Measurements from ENCODE around the gene HNRNPL. TPM values are rescaled to one million over a fixed set of nuclear protein-coding genes. Genes with fewer than 3 reads are reported as not detected.
"Not testable (repeated sequence)": the region's sequence is repeated elsewhere in the genome, so short reads cannot be mapped to it uniquely, and the experiment has no call there.

The HNRNPL gene
- total RNA-seq, 1 experiment from 2014 or later: 710 TPM

GRCh38 chr19:38861368-38861767 lies 11.6 kb upstream of the HNRNPL start:
- Histone ChIP-seq H3K9me3 (ENCODE audit: control insufficient read depth, low read depth, low read length) (no peaks in the 10 kb centered on the region), H4K91ac (ENCODE audit: insufficient read length, low read depth, low read length) (no peak overlapping the region), H3K27ac (ENCODE audit: insufficient read length, low read depth, low read length) (no peak overlapping the region), H4K20me1 (ENCODE audit: control insufficient read depth, insufficient read depth, insufficient read length) (no peaks in the 10 kb centered on the region), H3K79me2 (ENCODE audit: insufficient read depth, low read length) (no peaks in the 10 kb centered on the region), H4K5ac (ENCODE audit: insufficient read length, low read depth, low read length) (no peak overlapping the region), H2BK20ac (ENCODE audit: low read depth, low read length, poor library complexity, severe bottlenecking) (no peak overlapping the region), H4K8ac (replicated peaks; ENCODE audit: insufficient read length, low read depth, low read length) (no peak overlapping the region), H2BK120ac (ENCODE audit: low read depth, low read length, poor library complexity, severe bottlenecking) (no peak overlapping the region), H3K18ac (ENCODE audit: insufficient read length, low read depth, low read length) (no peak overlapping the region), H2BK5ac (ENCODE audit: insufficient read length, low read length) (no peak overlapping the region), H3K23me2 (ENCODE audit: insufficient read length, low read depth, low read length, poor library complexity, severe bottlenecking) (no peaks in the 10 kb centered on the region), H3K79me1 (ENCODE audit: insufficient read depth, low read depth, low read length, poor library complexity, severe bottlenecking) (no peaks in the 10 kb centered on the region), H2BK15ac (ENCODE audit: low read depth, low read length) (no peak overlapping the region), H3K4ac (ENCODE audit: low read depth, low read length) (no peak overlapping the region), H3K27me3 (ENCODE audit: insufficient read depth, low read length) (no peaks in the 10 kb centered on the region), H3K56ac (ENCODE audit: insufficient read length, low read depth, low read length) (no peak overlapping the region), H3T11ph (ENCODE audit: low read length) (no peak overlapping the region), H3K14ac (ENCODE audit: insufficient read depth, low read length) (no peak overlapping the region), H3K4me2 (ENCODE audit: insufficient read depth, insufficient read length, low read length) (no peak overlapping the region), H3K4me1 (ENCODE audit: insufficient read depth, low read length) (no peaks in the 10 kb centered on the region; the same call in 1 of the 2 replicates), H3K9ac (ENCODE audit: extremely low read depth, insufficient read length, low read length) (no peak overlapping the region), H2AFZ (ENCODE audit: low read length) (no peak overlapping the region), H2AK5ac (ENCODE audit: insufficient read length, low read length) (no peak overlapping the region), H3K23ac (ENCODE audit: insufficient read length, low read depth, low read length) (no peak overlapping the region), H2BK12ac (ENCODE audit: insufficient read length, low read depth, low read length) (no peak overlapping the region)
- H3K36me3 Mint-ChIP-seq (ENCODE audit: insufficient read depth in 1 of 3, low read depth in 3 of 3): peaks cover 4 to 5% (median 5%) of the 10 kb centered on the region in 3 experiments
- H3K4me3 Mint-ChIP-seq: no peak overlapping the region
- H3K9me3 Mint-ChIP-seq: peaks cover 7 to 11% of the 10 kb centered on the region in 2 experiments
- DNase-seq: no peak
- H3K27me3 Mint-ChIP-seq (ENCODE audit: low read depth): peaks cover 6% of the 10 kb centered on the region
- no peak overlapping the region for H3K27ac Mint-ChIP-seq
- peaks cover 11 to 16% of the 10 kb centered on the region in 2 experiments for H3K4me1 Mint-ChIP-seq
- no CpG with 5 or more reads among the region's 3 CpGs for WGBS (ENCODE audit: extremely low coverage, insufficient read length, low lambda C conversion rate)
- no peak for TF ChIP-seq CTCF (conservative IDR thresholded peaks at IDR 0.05)

DNA sequence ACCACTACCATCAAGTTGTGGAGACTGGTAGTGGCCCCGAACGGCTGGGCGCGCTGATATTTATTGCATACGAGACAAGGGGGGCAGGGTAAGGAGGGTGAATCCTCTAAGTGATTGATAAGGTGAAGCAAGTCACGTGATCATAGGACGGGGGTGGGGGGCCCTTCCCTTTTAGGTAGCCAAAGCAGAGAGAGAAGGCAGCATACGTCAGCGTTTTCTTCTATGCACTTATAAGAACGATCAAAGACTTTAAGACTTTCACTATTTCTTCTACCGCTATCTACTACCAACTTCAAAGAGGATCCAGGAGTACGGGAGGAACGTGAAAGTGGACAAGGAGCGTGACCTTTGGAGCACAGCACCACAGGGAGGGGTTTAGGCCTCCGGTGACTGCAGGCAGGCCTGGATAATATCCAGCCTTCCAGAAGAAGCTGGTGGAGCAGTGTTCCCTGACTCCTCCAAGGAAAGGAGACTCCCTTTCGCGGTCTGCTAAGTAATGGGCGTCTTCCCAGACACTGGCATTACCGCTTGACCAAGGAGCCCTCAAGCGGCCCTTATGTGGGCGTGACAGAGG lies 9.9 kb upstream of the HNRNPL start:
- not testable (repeated sequence) for H3K79me2 ChIP-seq (ENCODE audit: insufficient read depth, low read length); H3K4me3 Mint-ChIP-seq; H2BK12ac ChIP-seq (ENCODE audit: insufficient read length, low read depth, low read length); H3K79me1 ChIP-seq (ENCODE audit: insufficient read depth, low read depth, low read length, poor library complexity, severe bottlenecking); H4K20me1 ChIP-seq (ENCODE audit: control insufficient read depth, insufficient read depth, insufficient read length); H3K27me3 Mint-ChIP-seq (ENCODE audit: low read depth); H3K18ac ChIP-seq (ENCODE audit: insufficient read length, low read depth, low read length); H3K9ac ChIP-seq (ENCODE audit: extremely low read depth, insufficient read length, low read length); H4K8ac ChIP-seq (replicated peaks; ENCODE audit: insufficient read length, low read depth, low read length); H3K56ac ChIP-seq (ENCODE audit: insufficient read length, low read depth, low read length); DNase-seq; H3K4me1 Mint-ChIP-seq; H4K5ac ChIP-seq (ENCODE audit: insufficient read length, low read depth, low read length); H3K4me2 ChIP-seq (ENCODE audit: insufficient read depth, insufficient read length, low read length); H3T11ph ChIP-seq (ENCODE audit: low read length); H3K27me3 ChIP-seq (ENCODE audit: insufficient read depth, low read length); H3K23me2 ChIP-seq (ENCODE audit: insufficient read length, low read depth, low read length, poor library complexity, severe bottlenecking); H2BK5ac ChIP-seq (ENCODE audit: insufficient read length, low read length); H3K27ac Mint-ChIP-seq; H2BK120ac ChIP-seq (ENCODE audit: low read depth, low read length, poor library complexity, severe bottlenecking); H3K27ac ChIP-seq (ENCODE audit: insufficient read length, low read depth, low read length); H3K9me3 ChIP-seq (ENCODE audit: control insufficient read depth, low read depth, low read length); H3K23ac ChIP-seq (ENCODE audit: insufficient read length, low read depth, low read length); H3K4ac ChIP-seq (ENCODE audit: low read depth, low read length); H3K14ac ChIP-seq (ENCODE audit: insufficient read depth, low read length); H2BK20ac ChIP-seq (ENCODE audit: low read depth, low read length, poor library complexity, severe bottlenecking); H4K91ac ChIP-seq (ENCODE audit: insufficient read length, low read depth, low read length); H2AK5ac ChIP-seq (ENCODE audit: insufficient read length, low read length); H2AFZ ChIP-seq (ENCODE audit: low read length); H2BK15ac ChIP-seq (ENCODE audit: low read depth, low read length); H3K4me1 ChIP-seq (ENCODE audit: insufficient read depth, low read length)
- peaks cover 4 to 14% (median 5%) of the 10 kb centered on the region in 3 experiments for H3K36me3 Mint-ChIP-seq (ENCODE audit: insufficient read depth in 1 of 3, low read depth in 3 of 3)
- no CpG with 5 or more reads among the region's 21 CpGs for WGBS (ENCODE audit: extremely low coverage, insufficient read length, low lambda C conversion rate)
- H3K9me3 Mint-ChIP-seq: peaks cover 18 to 19% of the 10 kb centered on the region in 2 experiments
